ENCODE measurements around the gene LPP.

DNA sequence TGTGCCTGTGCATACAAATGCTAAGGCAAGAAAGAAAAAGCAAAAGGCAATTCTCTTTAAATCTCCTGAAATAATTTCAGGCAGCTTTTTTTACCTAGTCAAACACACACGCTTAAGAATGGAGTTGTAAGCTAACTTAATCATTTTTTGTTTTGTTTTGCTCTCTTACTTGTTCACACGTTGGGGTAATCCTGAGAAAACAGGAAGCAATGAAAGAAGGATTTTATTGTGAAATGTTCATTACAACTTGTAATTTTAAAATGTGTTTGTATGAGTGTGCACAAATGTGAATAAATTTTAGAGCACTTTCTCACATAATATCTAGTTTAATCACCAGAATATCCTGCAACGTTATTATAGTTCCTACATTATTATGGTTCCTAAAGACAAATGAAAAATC, 263.8 kb downstream of the LPP start:
- TF ChIP-seq POLR2A (IDR thresholded peaks at IDR 0.05; ENCODE audit: low read depth, low read length) = no peak
- TF ChIP-seq POLR2AphosphoS5 (IDR thresholded peaks at IDR 0.05; ENCODE audit: low read depth, low read length) = no peak
- TF ChIP-seq TAF1 (IDR thresholded peaks at IDR 0.05; ENCODE audit: low read depth, low read length) = no peak

Data from GM12891 (cell line).